ENCODE data around the gene KRTCAP2.

- TF ChIP-seq EZH2phosphoT487 (IDR thresholded peaks at IDR 0.05; ENCODE audit: insufficient read depth, low read depth) = no peak
- no peak for TF ChIP-seq EZH2 (IDR thresholded peaks at IDR 0.05; ENCODE audit: insufficient read depth, poor library complexity, severe bottlenecking)
Observed at GRCh38 chr1:155184835-155185782, 12.0 kb upstream of the KRTCAP2 start.
